Measurements from ENCODE around the gene RSRC1.

The RSRC1 gene

GRCh38 chr3:158166223-158166622 lies 56.3 kb downstream of the RSRC1 start:
- no peaks in the 10 kb centered on the region for H3K27me3 ChIP-seq (replicated peaks)
- no peak overlapping the region for H3K4me3 ChIP-seq (ENCODE audit: low read depth, low read length)
- DNase-seq = no peak
- H3K27ac ChIP-seq = no peak overlapping the region
- H3K36me3 ChIP-seq (replicated peaks) = no peaks in the 10 kb centered on the region
- in situ Hi-C loops (cut with HindIII; ENCODE audit: low pct_ligation_motif_present, low sequenced_read_pairs) = no loop called here
- TF ChIP-seq CTCF (IDR thresholded peaks at IDR 0.05; ENCODE audit: low read depth, low read length, missing control alignments) = no peak

GRCh38 chr3:158167737-158168557 lies 58.1 kb downstream of the RSRC1 start:
- Histone ChIP-seq H3K27ac (peak overlapping the region; percentile 78), H3K36me3 (replicated peaks) (no peaks in the 10 kb centered on the region), H3K27me3 (replicated peaks) (no peaks in the 10 kb centered on the region), H3K4me3 (ENCODE audit: low read depth, low read length) (no peak overlapping the region)
- DNase-seq = peak; percentile 97
- in situ Hi-C loops (cut with HindIII; ENCODE audit: low pct_ligation_motif_present, low sequenced_read_pairs) = no loop called here
- no peak for TF ChIP-seq CTCF (IDR thresholded peaks at IDR 0.05; ENCODE audit: low read depth, low read length, missing control alignments)

- TF ChIP-seq CTCF (IDR thresholded peaks at IDR 0.05; ENCODE audit: low read depth, low read length, missing control alignments) = no peak
- H3K27ac ChIP-seq = peak overlapping the region; percentile 78
- in situ Hi-C loops (cut with HindIII; ENCODE audit: low pct_ligation_motif_present, low sequenced_read_pairs) = no loop called here
- H3K27me3 ChIP-seq (replicated peaks) = no peaks in the 10 kb centered on the region
- peak; percentile 44 for DNase-seq
- no peak overlapping the region for H3K4me3 ChIP-seq (ENCODE audit: low read depth, low read length)
- H3K36me3 ChIP-seq (replicated peaks) = no peaks in the 10 kb centered on the region
Observed at GRCh38 chr3:158169091-158169491, 59.2 kb downstream of the RSRC1 start.

- DNase-seq = no peak
- Histone ChIP-seq H3K36me3 (replicated peaks) (no peaks in the 10 kb centered on the region), H3K27ac (no peak overlapping the region), H3K27me3 (replicated peaks) (no peaks in the 10 kb centered on the region), H3K4me3 (ENCODE audit: low read depth, low read length) (no peak overlapping the region)
- no peak for TF ChIP-seq CTCF (IDR thresholded peaks at IDR 0.05; ENCODE audit: low read depth, low read length, missing control alignments)
- in situ Hi-C loops (cut with HindIII; ENCODE audit: low pct_ligation_motif_present, low sequenced_read_pairs) = no loop called here
Observed at GRCh38 chr3:158181096-158181495, 71.2 kb downstream of the RSRC1 start.

GRCh38 chr3:158185711-158186110 lies 75.8 kb downstream of the RSRC1 start:
- no peak for DNase-seq
- no peak for TF ChIP-seq CTCF (IDR thresholded peaks at IDR 0.05; ENCODE audit: low read depth, low read length, missing control alignments)
- in situ Hi-C loops (cut with HindIII; ENCODE audit: low pct_ligation_motif_present, low sequenced_read_pairs) = no loop called here
- Histone ChIP-seq H3K36me3 (replicated peaks) (no peaks in the 10 kb centered on the region), H3K27ac (no peak overlapping the region), H3K27me3 (replicated peaks) (no peaks in the 10 kb centered on the region), H3K4me3 (ENCODE audit: low read depth, low read length) (no peak overlapping the region)

- Histone ChIP-seq H3K4me3 (ENCODE audit: low read depth, low read length) (no peak overlapping the region), H3K27me3 (replicated peaks) (no peaks in the 10 kb centered on the region), H3K36me3 (replicated peaks) (no peaks in the 10 kb centered on the region), H3K27ac (no peak overlapping the region)
- in situ Hi-C loops (cut with HindIII; ENCODE audit: low pct_ligation_motif_present, low sequenced_read_pairs) = no loop called here
- no peak for TF ChIP-seq CTCF (IDR thresholded peaks at IDR 0.05; ENCODE audit: low read depth, low read length, missing control alignments)
- no peak for DNase-seq
Observed at GRCh38 chr3:158200955-158201354, 91.1 kb downstream of the RSRC1 start.

Data from brain microvascular endothelial cell (primary cell).